K562 (cell line): ENCODE measurements around the gene TMC5. TPM values are rescaled to one million over a fixed set of nuclear protein-coding genes. Genes with fewer than 3 reads are reported as not detected.

Source experiments
- ATAC-seq: fragments of 200-7000 bp; cut with Tn5 transposase; 3 replicates; pipeline ENCODE4 v1.9.1; 2020; ENCODE audit warnings: moderate library complexity
- BruUV-seq: library from RNA; stranded (reverse); fragments of 400-500 nt; replicated peaks from 2 replicates; lab custom pipeline; 2021; lab: Mats Ljungman, UMichigan
- CTCF ChIA-PET: fragments of 300-600 bp; formaldehyde crosslinking; extraction: SDS; loops from one replicate; lab custom pipeline; 2021; ENCODE audit warnings: low intra/inter-chr PET ratio; lab: Yijun Ruan, JAX
- POLR2A ChIA-PET: fragments of 300-600, 350-650 bp; sonication (Branson Sonifier 250); formaldehyde crosslinking; extraction: SDS; loops from one replicate; lab custom pipeline; 2021; ENCODE audit warnings: antibody characterized with exemption, inconsistent platforms; lab: Yijun Ruan, JAX
- DNase-seq, 4 experiments: peaks; one replicate each; pipeline versions ENCODE4 v3.0.0 to v3.0.0-alpha.2; 2011 to 2018; ENCODE audit warnings: low spot score in 3 of 4, mixed read lengths in 3 of 4; ENCODE audit errors: extremely low read depth in 1 of 4
- FAIRE-seq: peaks from 2 replicates; lab custom pipeline; 2011; peaks lifted over from hg19 to GRCh38; lab: Jason Lieb, UNC
- H2AFZ ChIP-seq: 2 replicates; pipeline ENCODE4 v1.6.0; 2011; ENCODE audit warnings: low read depth, low read length, control low read depth, inconsistent platforms
- H3K27ac ChIP-seq: fragments of 200-600 bp; 3 replicates; pipeline ENCODE4 v1.8.0; 2011; ENCODE audit warnings: low read depth, mild to moderate bottlenecking, control low read depth, inconsistent platforms, low read length, moderate library complexity, mixed read lengths; ENCODE audit errors: extremely low read depth
- H3K27me3 ChIP-seq, 2 experiments: fragments of 300-600 bp in 1 of 2; 2 replicates in 1 of 2; 3 replicates in 1 of 2; pipeline versions ENCODE4 v1.6.0 to v1.8.0; 2011; ENCODE audit warnings: inconsistent platforms in 2 of 2, low read length in 2 of 2, mild to moderate bottlenecking in 1 of 2, mixed read lengths in 1 of 2, moderate library complexity in 1 of 2; ENCODE audit not compliant: control insufficient read depth in 2 of 2, insufficient read depth in 2 of 2
- H3K36me3 ChIP-seq: fragments of 300-600 bp; 3 replicates; pipeline ENCODE4 v1.8.0; 2011; ENCODE audit warnings: mild to moderate bottlenecking, low read length, inconsistent platforms; ENCODE audit not compliant: control insufficient read depth, insufficient read depth
- H3K4me1 ChIP-seq, 2 experiments: fragments of 200-600 bp in 1 of 2; replicated peaks in 1 of 2; 2 replicates in 1 of 2; 3 replicates in 1 of 2; pipeline versions ENCODE4 v1.5.1 to v1.8.0; 2011; ENCODE audit warnings: inconsistent platforms in 2 of 2, low read length in 2 of 2, mild to moderate bottlenecking in 1 of 2, mixed read lengths in 1 of 2, moderate library complexity in 1 of 2; ENCODE audit not compliant: control insufficient read depth in 2 of 2, insufficient read depth in 2 of 2
- H3K4me2 ChIP-seq: 2 replicates; pipeline ENCODE4 v1.6.1; 2011; ENCODE audit warnings: low read length, control low read depth, inconsistent platforms, mixed read lengths; ENCODE audit not compliant: insufficient read depth
- H3K4me3 ChIP-seq: fragments of 200-600 bp; sonication (generic), shearing (Covaris generic); 2 replicates; pipeline ENCODE4 v1.5.1; 2016; ENCODE audit warnings: control low read depth, inconsistent platforms
- H3K79me2 ChIP-seq: fragments of 200-600 bp; 3 replicates; pipeline ENCODE4 v1.8.0; 2011; ENCODE audit warnings: low read length, inconsistent platforms; ENCODE audit not compliant: control insufficient read depth, insufficient read depth
- H3K9ac ChIP-seq, 2 experiments: 2 replicates each; pipeline versions ENCODE4 v1.6.0 to v1.6.1; 2011; ENCODE audit warnings: low read depth in 2 of 2, low read length in 2 of 2, control low read depth in 1 of 2, inconsistent platforms in 1 of 2, mild to moderate bottlenecking in 1 of 2, mixed read lengths in 1 of 2; ENCODE audit not compliant: insufficient read depth in 1 of 2
- H3K9me1 ChIP-seq: one replicate; pipeline ENCODE4 v1.6.0; 2011; ENCODE audit warnings: inconsistent platforms, mild to moderate bottlenecking, low read length, moderate library complexity; ENCODE audit not compliant: control insufficient read depth, insufficient read depth
- H3K9me3 ChIP-seq: replicated peaks from 2 replicates; pipeline ENCODE4 v1.5.1; 2011; ENCODE audit warnings: low read depth, low read length, inconsistent platforms; ENCODE audit not compliant: control insufficient read depth, insufficient read depth
- H4K20me1 ChIP-seq: replicated peaks from 2 replicates; pipeline ENCODE4 v1.6.1; 2011; ENCODE audit warnings: low read length, inconsistent platforms, mixed read lengths; ENCODE audit not compliant: control insufficient read depth, insufficient read depth
- NFIC ChIP-seq: fragments of 450-650 bp; IDR thresholded peaks from 2 replicates; pipeline ENCODE4 v1.6.1; 2017; ENCODE audit warnings: mild to moderate bottlenecking, inconsistent platforms
- WGBS: fragments of 100-300 bp; shearing (Covaris generic); methylation state at CpG from one replicate; pipeline ENCODE4 v1.1.6; 2016; ENCODE audit warnings: low coverage, mixed read lengths; ENCODE audit not compliant: insufficient coverage; ENCODE audit errors: missing lambda C conversion rate; 5-methylcytosine and 5-hydroxymethylcytosine counted together
- in situ Hi-C: fragments of 300-500 bp; cut with MboI; formaldehyde crosslinking; loops from 4 replicates; pipeline ENCODE4 v1.15.0; 2018; ENCODE audit warnings: inconsistent platforms, mixed read lengths
- intact Hi-C: fragments of 100-400 bp; cut with micrococcal nuclease; formaldehyde crosslinking; loops from 2 replicates; pipeline ENCODE4 v1.14.2; 2022
- polyA plus RNA-seq, 8 experiments: library from polyadenylated mRNA; depleted of rRNA in 4 of 8; stranded (reverse) in 5 of 8; unstranded in 3 of 8; fragments of >200 nt; fragmentation: Nextera tagmentation in 2 of 8; fragmentation: Illumina TruSeq in 1 of 8; extraction: Ambion mirVana in 2 of 8; extraction: Trizol in 1 of 8; gene quantifications; 2 replicates each; pipeline versions ENCODE4 v1.2.1 to v1.2.3, GENCODE V29; 2011 to 2014; ENCODE audit warnings: inconsistent platforms in 1 of 8, missing spikeins in 1 of 8
- total RNA-seq, 7 experiments: library from RNA; depleted of rRNA in 6 of 7; stranded (reverse); fragments of >200 nt in 6 of 7; fragmentation: Illumina TruSeq in 2 of 7; extraction: Trizol in 2 of 7; gene quantifications; 2 replicates each; pipeline versions ENCODE4 v1.2.1 to v1.2.3, GENCODE V29; 2011 to 2021; ENCODE audit warnings: low replicate concordance in 1 of 7
- TF ChIP-seq, protein P1 (sequence below): IDR thresholded peaks from 2 replicates; pipeline ENCODE4 v1.6.1; 2011; ENCODE audit warnings: borderline replicate concordance, low read depth, mild to moderate bottlenecking, moderate library complexity, low read length; ENCODE audit not compliant: insufficient read depth, poor library complexity, severe bottlenecking

The TMC5 gene
- total and polyA plus RNA-seq, 9 of the 15 experiments (the other 6 are each of a cell fraction or from before 2014, with no cell fraction given): 0.83 to 2.6 (median 1.6) TPM

DNA sequence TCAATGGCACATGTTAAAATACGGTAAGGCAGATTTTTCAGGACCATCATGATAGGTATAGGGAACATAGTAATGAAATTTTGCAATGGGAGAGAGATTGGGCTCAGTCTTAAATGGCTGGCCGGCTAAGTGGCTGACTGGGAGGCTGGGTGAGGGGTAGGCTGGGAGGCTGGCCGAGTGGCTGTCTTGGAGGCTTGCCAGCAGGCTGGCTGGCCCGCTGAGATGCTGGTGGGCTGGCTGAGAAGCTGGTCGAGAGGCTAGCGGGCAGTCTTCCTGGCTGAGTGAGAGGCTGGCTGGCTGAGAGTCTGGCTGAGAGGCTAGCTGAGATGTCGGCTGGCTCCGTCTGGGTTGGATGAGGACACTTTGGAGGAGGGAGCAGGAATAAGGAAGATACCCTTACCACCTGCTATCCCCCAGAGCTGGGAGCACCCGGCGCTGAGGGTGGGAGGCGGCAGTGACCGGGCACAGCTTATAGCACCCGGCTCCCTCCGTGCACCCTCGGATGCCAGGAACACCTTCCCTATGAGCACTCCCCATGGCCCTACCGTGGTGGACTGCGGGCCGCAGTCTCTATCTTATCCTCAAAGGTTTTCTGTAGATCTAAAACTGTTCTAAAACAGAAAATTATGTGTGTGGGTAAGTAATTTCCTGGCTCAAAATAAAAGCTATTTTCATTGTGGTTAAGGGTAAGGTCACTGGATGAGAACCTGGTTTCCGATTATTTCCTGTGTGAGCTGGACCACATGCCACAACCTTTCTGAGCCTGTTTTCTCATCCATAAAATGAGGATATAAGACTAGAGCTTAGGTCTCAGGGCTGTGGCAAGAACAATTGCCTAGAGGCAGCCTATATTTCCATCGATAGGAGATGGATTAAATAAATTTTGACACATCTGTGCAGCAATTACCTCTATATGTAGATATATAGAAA is 34.5 kb upstream of the TMC5 start:
- WGBS: 3% methylated on average over 19 of the region's 20 CpGs
- peaks cover 0 to 6% of the 10 kb centered on the region in 2 experiments; a peak in 2 of 5 replicates for H3K4me1 ChIP-seq
- intact Hi-C loops: loop anchor here (10.0 kb wide), 1 partner anchor 502 kb away; the partner anchor contains the start of gene GPRC5B
- DNase-seq (no peak), ATAC-seq (no peak), FAIRE-seq (no peak)
- H3K9ac ChIP-seq: no peak overlapping the region
- H3K9me3 ChIP-seq: no peaks in the 10 kb centered on the region
- H4K20me1 ChIP-seq: no peaks in the 10 kb centered on the region
- H3K4me2 ChIP-seq: no peak overlapping the region
- no peaks in the 10 kb centered on the region for H3K36me3 ChIP-seq
- BruUV-seq: no TSS peak
- TF ChIP-seq, protein P1, sequence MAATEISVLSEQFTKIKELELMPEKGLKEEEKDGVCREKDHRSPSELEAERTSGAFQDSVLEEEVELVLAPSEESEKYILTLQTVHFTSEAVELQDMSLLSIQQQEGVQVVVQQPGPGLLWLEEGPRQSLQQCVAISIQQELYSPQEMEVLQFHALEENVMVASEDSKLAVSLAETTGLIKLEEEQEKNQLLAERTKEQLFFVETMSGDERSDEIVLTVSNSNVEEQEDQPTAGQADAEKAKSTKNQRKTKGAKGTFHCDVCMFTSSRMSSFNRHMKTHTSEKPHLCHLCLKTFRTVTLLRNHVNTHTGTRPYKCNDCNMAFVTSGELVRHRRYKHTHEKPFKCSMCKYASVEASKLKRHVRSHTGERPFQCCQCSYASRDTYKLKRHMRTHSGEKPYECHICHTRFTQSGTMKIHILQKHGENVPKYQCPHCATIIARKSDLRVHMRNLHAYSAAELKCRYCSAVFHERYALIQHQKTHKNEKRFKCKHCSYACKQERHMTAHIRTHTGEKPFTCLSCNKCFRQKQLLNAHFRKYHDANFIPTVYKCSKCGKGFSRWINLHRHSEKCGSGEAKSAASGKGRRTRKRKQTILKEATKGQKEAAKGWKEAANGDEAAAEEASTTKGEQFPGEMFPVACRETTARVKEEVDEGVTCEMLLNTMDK: no peak
- TF ChIP-seq NFIC: 0 out of 2 replicates have a peak, but pooled peaks have one; percentile 22
- no peak overlapping the region for H3K27ac ChIP-seq
- H3K79me2 ChIP-seq: no peaks in the 10 kb centered on the region
- CTCF ChIA-PET: no interaction called here
- peaks cover 0 to 8% of the 10 kb centered on the region in 2 experiments; a peak in 4 of 5 replicates for H3K27me3 ChIP-seq
- H2AFZ ChIP-seq: no peak overlapping the region
- H3K9me1 ChIP-seq: no peaks in the 10 kb centered on the region
- POLR2A ChIA-PET: interaction anchor here (0.6 to 1.4 kb wide), 2 partner anchors 120 to 190 kb away, joined by 3 to 4 read pairs; no protein-coding TSS in a partner anchor
- no peak overlapping the region for H3K4me3 ChIP-seq
- in situ Hi-C loops: loop anchor here (25.0 kb wide), 1 partner anchor 504 kb away; the partner anchor contains the start of gene GPRC5B
